GM18511 (cell line): ENCODE measurements around the gene SLC39A11.

Experiments used
- ATAC-seq: cut with Tn5 transposase; IDR thresholded peaks from one replicate; pipeline ENCODE4 v1.9.1; 2021; ENCODE audit warnings: mild to moderate bottlenecking, moderate library complexity; ENCODE audit not compliant: unreplicated experiment

SLC39A11 gene

DNA sequence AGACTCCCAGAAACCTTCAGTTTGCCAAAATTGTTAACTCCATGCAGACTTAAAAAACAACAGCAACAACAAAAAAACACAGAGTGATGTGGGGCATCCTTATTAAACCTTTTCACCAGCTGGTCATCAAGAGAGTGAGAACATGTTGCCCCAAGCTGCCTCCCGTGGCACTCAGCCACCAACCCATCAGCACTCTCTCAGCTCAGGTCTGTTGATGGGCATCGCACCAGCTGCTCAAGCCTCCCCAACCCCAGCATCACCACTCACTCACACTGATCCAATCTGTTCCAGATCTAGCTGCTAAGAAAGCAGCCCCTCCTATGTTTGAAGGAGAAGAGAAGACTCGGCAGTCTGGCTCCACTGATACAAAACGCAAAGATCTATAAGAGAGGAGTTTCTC, 46.8 kb downstream of the SLC39A11 start:
- ATAC-seq = no peak

DNA sequence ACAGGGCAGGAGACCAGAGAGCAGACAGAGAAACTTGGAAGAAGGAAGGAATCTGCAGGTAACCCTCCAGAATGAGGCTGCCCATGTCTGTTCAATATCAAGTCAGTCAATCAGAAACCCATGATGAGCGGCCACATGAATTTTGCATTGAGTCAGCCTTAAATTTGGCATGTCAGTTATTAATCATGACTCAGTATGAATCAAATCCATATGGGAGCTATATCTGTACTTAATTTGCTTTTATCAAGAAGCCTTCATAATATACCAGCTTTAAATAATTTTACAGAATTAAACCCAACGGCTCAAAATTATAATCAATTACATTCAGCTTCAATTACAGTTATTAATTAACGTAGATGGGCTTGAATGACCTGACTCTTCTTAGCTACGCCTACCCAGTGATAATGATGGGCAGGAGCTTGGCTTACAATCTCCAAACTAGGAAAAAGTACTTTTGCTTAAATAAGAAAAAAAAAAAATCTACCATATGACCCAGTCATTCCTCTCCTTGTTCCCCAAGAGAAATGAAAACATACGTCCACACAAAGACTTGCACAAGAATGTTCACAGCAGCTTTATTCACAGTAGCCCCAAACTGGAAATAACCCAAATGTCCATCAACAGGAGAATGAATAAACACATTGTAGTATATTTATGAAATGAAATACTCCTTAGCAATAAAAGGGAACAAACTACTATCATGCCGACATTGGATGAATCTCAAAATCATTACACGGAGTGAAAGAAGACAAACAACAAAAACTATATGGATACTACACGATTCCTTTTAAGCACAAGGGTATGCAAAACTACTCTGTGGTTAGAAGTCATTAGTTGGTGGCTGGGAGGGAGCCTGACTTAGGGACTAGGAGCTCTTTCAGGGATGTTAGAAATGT, 48.6 kb downstream of the SLC39A11 start:
- no peak for ATAC-seq

GRCh38 chr17:73042809-73043685, 49.4 kb downstream of the SLC39A11 start:
- ATAC-seq = no peak

GRCh38 chr17:73042225-73042624, 50.3 kb downstream of the SLC39A11 start:
- no peak for ATAC-seq

DNA sequence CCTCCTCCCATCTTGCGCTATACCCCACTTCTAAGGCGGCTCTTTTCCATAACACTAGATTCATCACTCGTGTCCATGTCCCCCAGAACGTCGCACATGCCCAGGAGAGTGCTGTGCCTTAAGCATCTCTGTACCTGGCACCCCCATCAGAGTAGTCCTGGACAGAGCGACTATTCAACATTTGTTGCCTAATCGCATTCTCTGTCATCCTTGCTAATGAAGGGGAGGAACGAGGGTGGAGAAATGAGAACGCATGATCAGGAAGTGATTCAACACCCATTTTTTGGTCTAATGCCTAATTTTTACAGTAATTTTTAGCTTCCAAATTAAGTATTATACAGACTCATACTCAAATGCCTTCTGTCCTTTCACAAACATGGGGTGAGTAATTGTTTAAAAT, 53.2 kb downstream of the SLC39A11 start:
- ATAC-seq = no peak

- ATAC-seq = no peak
These were observed 61.0 kb downstream of the SLC39A11 start for GRCh38 chr17:73031472-73031871.

DNA sequence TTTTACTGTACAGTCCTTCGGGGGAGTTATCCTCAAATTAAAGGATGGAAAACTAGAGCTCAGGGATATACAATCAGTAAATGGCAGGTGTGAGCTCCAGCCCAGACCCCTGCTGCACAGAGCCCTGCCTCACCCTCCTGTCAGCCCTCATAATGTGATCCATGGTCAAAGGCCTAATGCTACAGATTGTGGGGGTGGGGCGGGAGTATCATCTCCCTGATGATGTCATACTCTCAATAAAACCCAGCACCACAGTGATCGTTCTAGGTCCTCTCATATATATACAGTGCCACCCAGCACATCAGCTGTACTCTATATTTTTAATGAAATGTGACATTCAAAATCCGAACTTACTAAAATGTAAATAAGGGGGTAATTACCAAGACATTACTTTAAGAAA, 61.5 kb downstream of the SLC39A11 start:
- ATAC-seq = no peak

DNA sequence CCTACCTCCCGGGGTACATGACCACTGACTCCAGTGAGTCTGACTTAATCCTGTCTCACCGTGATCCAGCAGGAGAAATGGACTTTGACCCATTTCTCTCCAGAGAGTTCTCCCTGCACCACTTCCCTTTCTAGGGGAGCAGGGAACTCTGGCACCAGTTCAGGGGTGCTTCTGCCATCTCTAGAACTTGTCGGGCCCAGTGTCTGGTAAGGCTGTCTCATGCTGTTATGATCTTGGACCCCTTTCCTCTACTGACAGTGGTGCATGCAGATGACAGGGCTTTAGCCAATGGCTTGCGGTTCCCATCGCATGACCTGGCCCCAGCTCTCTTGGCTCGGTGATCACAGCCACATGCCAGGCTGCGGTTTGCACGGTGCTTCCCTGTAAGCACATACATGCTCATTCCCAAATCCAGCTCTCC, 62.0 kb downstream of the SLC39A11 start:
- ATAC-seq = no peak

DNA sequence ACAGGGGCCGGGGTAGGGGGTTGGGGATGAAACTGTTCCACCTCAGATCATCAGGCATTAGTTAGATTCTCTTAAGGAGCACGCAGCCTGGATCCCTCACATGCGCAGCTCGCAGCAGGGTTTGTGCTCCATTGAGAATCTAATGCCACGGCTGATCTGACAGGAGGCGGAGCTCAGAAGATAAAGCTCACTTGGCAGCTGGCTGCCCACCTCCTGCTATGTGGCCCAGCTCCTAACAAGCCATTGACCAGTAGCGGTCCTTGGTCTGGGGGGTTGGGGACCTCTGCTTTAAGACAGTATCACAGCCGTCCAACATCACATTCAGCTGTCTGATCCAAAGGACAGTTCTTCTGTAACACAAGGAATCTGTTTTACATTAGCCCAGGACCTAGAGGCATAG, 62.5 kb downstream of the SLC39A11 start:
- ATAC-seq = no peak

GRCh38 chr17:73029021-73029420, 63.5 kb downstream of the SLC39A11 start:
- ATAC-seq = no peak

DNA sequence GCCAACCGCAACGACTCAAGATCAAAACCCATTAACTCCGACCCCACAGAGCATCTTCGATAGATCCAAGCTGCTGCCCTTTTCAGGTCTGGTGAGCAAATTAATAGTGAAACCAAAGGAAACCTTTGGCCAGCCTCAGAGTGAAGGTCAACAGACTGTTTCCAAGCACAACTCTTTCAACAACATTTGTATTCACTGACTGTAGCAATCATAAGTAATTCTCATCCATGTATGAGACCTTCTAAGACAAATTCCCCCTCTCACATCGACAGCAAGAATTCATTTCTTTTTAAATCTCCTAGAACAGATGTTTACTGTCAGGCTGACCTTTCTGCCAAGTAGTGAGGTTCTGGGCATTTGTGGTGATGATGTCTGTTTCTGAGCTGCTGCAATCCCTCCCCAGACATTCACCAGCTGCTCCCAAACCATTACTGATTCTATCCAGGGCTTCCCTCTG, 64.2 kb downstream of the SLC39A11 start:
- ATAC-seq = no peak

- ATAC-seq = no peak
These were observed 65.3 kb downstream of the SLC39A11 start for GRCh38 chr17:73027130-73027741.

DNA sequence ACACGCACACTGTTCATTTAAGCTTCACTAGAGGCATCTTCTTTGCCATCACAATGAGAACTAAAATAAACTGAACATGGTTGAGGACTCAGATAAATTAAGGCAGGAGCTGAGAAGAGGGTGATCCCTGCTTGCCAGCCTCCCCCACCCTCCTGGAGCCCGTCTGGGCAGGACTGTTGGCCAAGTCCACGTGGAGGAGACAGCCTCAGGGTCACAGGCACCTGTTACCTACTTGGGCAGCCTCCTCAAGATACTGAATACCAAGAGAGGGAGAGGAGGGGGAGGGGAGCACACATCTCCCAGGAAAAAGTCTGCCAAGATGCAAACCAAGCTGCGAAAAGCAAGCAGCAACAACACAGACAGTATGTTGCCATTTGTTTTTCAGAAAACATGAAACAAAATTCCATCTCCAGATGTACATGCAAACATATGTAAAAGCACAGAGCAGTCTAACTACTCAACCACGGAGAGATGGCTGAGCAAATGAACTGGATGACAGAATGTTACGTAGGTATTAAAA, 67.4 kb downstream of the SLC39A11 start:
- no peak for ATAC-seq

GRCh38 chr17:73023759-73024158, 68.7 kb downstream of the SLC39A11 start:
- ATAC-seq = no peak

- ATAC-seq = no peak
These were observed 69.8 kb downstream of the SLC39A11 start for GRCh38 chr17:73022694-73023093.

GRCh38 chr17:73021771-73022170, 70.7 kb downstream of the SLC39A11 start:
- no peak for ATAC-seq

- no peak for ATAC-seq
These were observed 72.4 kb downstream of the SLC39A11 start for GRCh38 chr17:73020110-73020509.

DNA sequence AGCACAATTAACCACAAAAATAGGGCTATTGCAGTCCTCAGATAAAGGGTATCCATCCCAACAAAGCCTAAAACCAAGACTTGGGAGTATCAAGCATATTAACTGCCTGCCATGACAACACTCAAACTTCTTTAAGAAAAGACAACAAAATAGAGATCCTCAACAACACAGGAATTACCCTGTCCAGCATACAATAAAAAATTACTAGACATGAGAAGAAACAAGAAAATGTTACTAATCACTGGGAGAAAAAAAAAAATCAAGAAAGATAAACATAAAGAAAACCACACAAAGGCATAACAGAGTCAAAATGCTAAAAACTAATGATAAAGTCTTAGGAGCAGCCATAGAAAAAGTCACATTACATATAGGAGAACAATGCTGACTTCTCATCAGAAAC, 73.9 kb downstream of the SLC39A11 start:
- no peak for ATAC-seq

GRCh38 chr17:73017658-73018057, 74.8 kb downstream of the SLC39A11 start:
- no peak for ATAC-seq

DNA sequence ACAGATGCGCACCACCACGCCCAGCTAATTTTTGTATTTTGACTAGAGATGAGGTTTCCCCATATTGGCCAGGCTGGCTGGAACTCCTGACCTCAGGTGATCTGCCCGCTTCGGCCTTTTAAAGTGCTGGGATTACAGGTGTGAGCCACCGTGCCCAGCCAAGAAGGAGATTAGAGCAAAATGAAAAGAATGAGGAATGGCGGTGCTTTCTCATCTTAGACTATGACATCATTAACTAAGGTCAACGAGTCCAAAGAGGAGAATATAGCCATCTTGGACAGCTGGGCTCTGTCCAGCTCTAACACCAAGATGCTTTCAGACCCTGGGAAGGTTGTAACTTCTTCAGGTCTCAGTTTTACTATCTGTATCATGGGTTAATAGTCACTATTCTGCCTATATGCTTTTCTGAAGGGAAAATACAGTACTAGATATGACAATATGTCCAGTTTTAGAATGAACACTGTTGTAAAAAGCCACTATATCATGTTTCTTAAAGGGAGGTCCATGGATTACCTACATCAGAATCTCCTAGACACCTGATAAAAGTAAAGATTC, 76.7 kb downstream of the SLC39A11 start:
- no peak for ATAC-seq
